Measurements from ENCODE around the gene FSD2. TPM values are rescaled to one million over a fixed set of nuclear protein-coding genes. Genes with fewer than 3 reads are reported as not detected.

The FSD2 gene
- total and polyA plus RNA-seq, 10 of the 15 experiments (the other 5 are each of a cell fraction or from before 2014, with no cell fraction given), result under 0.01 to 0.39 (median 0.07) TPM; not detected in 3

DNA sequence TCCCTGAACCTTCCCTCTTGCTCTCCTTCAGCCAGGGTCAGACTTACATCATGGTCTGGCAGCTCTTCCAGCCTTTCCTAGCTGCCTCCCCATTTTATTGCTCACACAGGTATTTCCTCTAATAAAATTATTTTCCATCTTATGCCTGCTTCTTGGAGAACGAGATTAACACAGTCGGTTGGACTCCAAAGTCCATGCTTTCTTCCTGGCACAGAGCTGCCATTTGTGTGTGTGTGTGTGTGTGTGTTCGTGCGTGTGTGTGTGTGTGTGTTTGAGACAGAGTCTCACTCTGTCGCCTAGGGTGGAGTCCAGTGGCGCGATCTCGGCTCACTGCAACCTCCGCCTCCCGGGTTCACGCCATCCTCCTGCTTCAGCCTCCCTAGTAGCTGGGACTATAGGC is 15.5 kb downstream of the FSD2 start:
- BruUV-seq (replicated peaks), result no TSS peak
- CTCF ChIA-PET, result no interaction called here
- RAD21 ChIA-PET (ENCODE audit: unreplicated experiment), result no interaction called here

More for the DNA sequence above, 15.5 kb downstream of the FSD2 start:
- intact Hi-C loops (cut with micrococcal nuclease; ENCODE audit: unreplicated experiment) (no loop called here), in situ Hi-C loops (cut with MboI) (no loop called here)
- Histone ChIP-seq H3K9me3 (replicated peaks; ENCODE audit: control insufficient read depth, insufficient read depth, low read length) (no peaks in the 10 kb centered on the region), H3K27me3 (replicated peaks in 1 of 2; ENCODE audit: control insufficient read depth in 2 of 2, insufficient read depth in 2 of 2, low read length in 1 of 2) (0 out of 4 replicates have a peak, but pooled peaks cover 0 to 2% of the 10 kb centered on the region in 2 experiments), H2AFZ (ENCODE audit: control insufficient read depth, low read depth, low read length) (no peak overlapping the region), H3K4me2 (ENCODE audit: control insufficient read depth, insufficient read depth) (no peak overlapping the region), H3K27ac (ENCODE audit: control insufficient read depth, insufficient read depth) (no peak overlapping the region), H3K4me1 (ENCODE audit: control insufficient read depth, insufficient read depth, low read length) (no peaks in the 10 kb centered on the region), H3K79me2 (ENCODE audit: control insufficient read depth, insufficient read depth, low read length) (no peaks in the 10 kb centered on the region), H3K4me3 (no peak overlapping the region), H3K36me3 (ENCODE audit: control insufficient read depth in 2 of 2, insufficient read depth in 2 of 2, low read length in 1 of 2) (no peaks in the 10 kb centered on the region), H3K9ac (ENCODE audit: control insufficient read depth, insufficient read depth, low read length) (no peak overlapping the region), H4K20me1 (ENCODE audit: control insufficient read depth, insufficient read depth) (no peaks in the 10 kb centered on the region)
- no peak for ATAC-seq
- no peak for FAIRE-seq
- TF ChIP-seq NR2F1 (conservative IDR thresholded peaks at IDR 0.05) (no peak), TARDBP (IDR thresholded peaks at IDR 0.05; ENCODE audit: borderline replicate concordance) (no peak), MTA2 (IDR thresholded peaks at IDR 0.05; ENCODE audit: low read depth) (no peak), ETV6 (conservative IDR thresholded peaks at IDR 0.05 in 1 of 2, IDR thresholded peaks at IDR 0.05 in 1 of 2; ENCODE audit: borderline replicate concordance in 1 of 2, low read depth in 1 of 2) (no peak), NFYB (IDR thresholded peaks at IDR 0.05; ENCODE audit: insufficient read depth, low read depth, low read length) (no peak), TAF1 (IDR thresholded peaks at IDR 0.05; ENCODE audit: borderline replicate concordance, low read depth, low read length) (no peak), NR2C1 (IDR thresholded peaks at IDR 0.05) (no peak), GABPA (IDR thresholded peaks at IDR 0.05; ENCODE audit: low read depth) (no peak)
- TF ChIP-seq, protein P1, sequence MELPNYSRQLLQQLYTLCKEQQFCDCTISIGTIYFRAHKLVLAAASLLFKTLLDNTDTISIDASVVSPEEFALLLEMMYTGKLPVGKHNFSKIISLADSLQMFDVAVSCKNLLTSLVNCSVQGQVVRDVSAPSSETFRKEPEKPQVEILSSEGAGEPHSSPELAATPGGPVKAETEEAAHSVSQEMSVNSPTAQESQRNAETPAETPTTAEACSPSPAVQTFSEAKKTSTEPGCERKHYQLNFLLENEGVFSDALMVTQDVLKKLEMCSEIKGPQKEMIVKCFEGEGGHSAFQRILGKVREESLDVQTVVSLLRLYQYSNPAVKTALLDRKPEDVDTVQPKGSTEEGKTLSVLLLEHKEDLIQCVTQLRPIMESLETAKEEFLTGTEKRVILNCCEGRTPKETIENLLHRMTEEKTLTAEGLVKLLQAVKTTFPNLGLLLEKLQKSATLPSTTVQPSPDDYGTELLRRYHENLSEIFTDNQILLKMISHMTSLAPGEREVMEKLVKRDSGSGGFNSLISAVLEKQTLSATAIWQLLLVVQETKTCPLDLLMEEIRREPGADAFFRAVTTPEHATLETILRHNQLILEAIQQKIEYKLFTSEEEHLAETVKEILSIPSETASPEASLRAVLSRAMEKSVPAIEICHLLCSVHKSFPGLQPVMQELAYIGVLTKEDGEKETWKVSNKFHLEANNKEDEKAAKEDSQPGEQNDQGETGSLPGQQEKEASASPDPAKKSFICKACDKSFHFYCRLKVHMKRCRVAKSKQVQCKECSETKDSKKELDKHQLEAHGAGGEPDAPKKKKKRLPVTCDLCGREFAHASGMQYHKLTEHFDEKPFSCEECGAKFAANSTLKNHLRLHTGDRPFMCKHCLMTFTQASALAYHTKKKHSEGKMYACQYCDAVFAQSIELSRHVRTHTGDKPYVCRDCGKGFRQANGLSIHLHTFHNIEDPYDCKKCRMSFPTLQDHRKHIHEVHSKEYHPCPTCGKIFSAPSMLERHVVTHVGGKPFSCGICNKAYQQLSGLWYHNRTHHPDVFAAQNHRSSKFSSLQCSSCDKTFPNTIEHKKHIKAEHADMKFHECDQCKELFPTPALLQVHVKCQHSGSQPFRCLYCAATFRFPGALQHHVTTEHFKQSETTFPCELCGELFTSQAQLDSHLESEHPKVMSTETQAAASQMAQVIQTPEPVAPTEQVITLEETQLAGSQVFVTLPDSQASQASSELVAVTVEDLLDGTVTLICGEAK (IDR thresholded peaks at IDR 0.05; ENCODE audit: borderline replicate concordance), result no peak
- TF ChIP-seq, protein P2, sequence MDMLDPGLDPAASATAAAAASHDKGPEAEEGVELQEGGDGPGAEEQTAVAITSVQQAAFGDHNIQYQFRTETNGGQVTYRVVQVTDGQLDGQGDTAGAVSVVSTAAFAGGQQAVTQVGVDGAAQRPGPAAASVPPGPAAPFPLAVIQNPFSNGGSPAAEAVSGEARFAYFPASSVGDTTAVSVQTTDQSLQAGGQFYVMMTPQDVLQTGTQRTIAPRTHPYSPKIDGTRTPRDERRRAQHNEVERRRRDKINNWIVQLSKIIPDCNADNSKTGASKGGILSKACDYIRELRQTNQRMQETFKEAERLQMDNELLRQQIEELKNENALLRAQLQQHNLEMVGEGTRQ (IDR thresholded peaks at IDR 0.05; ENCODE audit: borderline replicate concordance, low read depth, low read length), result no peak
- TF ChIP-seq, protein P3, sequence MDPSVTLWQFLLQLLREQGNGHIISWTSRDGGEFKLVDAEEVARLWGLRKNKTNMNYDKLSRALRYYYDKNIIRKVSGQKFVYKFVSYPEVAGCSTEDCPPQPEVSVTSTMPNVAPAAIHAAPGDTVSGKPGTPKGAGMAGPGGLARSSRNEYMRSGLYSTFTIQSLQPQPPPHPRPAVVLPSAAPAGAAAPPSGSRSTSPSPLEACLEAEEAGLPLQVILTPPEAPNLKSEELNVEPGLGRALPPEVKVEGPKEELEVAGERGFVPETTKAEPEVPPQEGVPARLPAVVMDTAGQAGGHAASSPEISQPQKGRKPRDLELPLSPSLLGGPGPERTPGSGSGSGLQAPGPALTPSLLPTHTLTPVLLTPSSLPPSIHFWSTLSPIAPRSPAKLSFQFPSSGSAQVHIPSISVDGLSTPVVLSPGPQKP (IDR thresholded peaks at IDR 0.05; ENCODE audit: low read depth, low read length), result no peak
- SMC1A ChIA-PET (ENCODE audit: uncharacterized antibody, unreplicated experiment), result no interaction called here
- 76% methylated on average over 11 of the region's 11 CpGs for WGBS (ENCODE audit: insufficient coverage, insufficient replicate concordance, low lambda C conversion rate, missing lambda C conversion rate)
- no peak for DNase-seq (ENCODE audit: low read depth, low spot score)
- POLR2A ChIA-PET, result interaction anchor here (0.6 kb wide), 1 partner anchor 206 kb away, joined by 6 read pairs; no protein-coding TSS in a partner anchor

All from GM12878 (cell line).